ENCODE results near the gene ARHGDIB.

DNA sequence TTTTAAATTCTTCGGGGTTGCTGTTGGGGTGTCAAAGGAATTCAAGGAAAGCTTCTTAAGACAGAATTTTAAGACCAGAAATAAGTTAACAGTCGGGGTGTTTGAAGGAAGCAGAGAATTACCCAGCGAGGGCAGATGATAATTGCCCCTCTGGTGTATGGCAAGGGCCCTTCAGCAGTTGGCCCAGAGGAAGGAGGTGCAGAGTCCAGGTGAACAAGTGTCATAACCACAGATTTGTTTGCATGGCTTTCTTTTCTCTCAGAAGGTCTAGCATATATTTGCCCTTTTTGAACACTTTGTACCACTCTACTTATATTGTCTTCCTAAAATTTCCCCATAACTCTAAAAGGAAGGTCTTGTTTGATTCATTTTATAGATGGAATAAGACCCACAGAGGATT is 13.2 kb upstream of the ARHGDIB start:
- TF ChIP-seq EZH2phosphoT487 (IDR thresholded peaks at IDR 0.05) (no peak), EZH2 (IDR thresholded peaks at IDR 0.05) (no peak)
- TF ChIP-seq, protein P1, sequence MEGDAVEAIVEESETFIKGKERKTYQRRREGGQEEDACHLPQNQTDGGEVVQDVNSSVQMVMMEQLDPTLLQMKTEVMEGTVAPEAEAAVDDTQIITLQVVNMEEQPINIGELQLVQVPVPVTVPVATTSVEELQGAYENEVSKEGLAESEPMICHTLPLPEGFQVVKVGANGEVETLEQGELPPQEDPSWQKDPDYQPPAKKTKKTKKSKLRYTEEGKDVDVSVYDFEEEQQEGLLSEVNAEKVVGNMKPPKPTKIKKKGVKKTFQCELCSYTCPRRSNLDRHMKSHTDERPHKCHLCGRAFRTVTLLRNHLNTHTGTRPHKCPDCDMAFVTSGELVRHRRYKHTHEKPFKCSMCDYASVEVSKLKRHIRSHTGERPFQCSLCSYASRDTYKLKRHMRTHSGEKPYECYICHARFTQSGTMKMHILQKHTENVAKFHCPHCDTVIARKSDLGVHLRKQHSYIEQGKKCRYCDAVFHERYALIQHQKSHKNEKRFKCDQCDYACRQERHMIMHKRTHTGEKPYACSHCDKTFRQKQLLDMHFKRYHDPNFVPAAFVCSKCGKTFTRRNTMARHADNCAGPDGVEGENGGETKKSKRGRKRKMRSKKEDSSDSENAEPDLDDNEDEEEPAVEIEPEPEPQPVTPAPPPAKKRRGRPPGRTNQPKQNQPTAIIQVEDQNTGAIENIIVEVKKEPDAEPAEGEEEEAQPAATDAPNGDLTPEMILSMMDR (IDR thresholded peaks at IDR 0.05): no peak

Measured in neural progenitor cell (in vitro differentiated cells).